ENCODE results near the gene ZBTB1.
"Not testable (repeated sequence)": the region's sequence is repeated elsewhere in the genome, so short reads cannot be mapped to it uniquely, and the experiment has no call there.

ZBTB1 gene

GRCh38 chr14:64500088-64500487 is 4.5 kb upstream of the ZBTB1 start:
- no peak for DNase-seq (ENCODE audit: low read depth)

GRCh38 chr14:64501411-64502171 is 3.0 kb upstream of the ZBTB1 start:
- no peak for DNase-seq (ENCODE audit: low read depth)

DNA sequence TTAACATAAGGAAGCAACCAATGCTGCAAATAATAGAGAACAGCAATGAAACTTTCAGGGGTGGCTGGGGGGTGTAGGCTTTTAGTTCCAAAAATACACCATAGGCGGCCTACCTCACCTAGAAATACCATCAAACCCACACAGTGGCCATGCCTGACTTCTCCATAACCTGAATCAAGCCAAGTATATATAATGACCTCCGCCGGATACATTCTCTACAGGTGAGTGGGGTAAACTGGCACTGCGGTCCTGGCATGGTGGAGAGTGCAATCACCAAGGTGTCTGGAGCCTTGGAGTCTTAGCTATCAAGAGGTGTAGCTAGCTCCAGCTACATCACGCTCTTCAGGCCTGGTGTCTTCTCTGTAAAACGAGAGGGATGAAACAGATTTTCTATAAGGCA is 2.1 kb upstream of the ZBTB1 start:
- no peak for DNase-seq (ENCODE audit: low read depth)

GRCh38 chr14:64502887-64503433 is 1.6 kb upstream of the ZBTB1 start:
- no peak for DNase-seq (ENCODE audit: low read depth)

DNA sequence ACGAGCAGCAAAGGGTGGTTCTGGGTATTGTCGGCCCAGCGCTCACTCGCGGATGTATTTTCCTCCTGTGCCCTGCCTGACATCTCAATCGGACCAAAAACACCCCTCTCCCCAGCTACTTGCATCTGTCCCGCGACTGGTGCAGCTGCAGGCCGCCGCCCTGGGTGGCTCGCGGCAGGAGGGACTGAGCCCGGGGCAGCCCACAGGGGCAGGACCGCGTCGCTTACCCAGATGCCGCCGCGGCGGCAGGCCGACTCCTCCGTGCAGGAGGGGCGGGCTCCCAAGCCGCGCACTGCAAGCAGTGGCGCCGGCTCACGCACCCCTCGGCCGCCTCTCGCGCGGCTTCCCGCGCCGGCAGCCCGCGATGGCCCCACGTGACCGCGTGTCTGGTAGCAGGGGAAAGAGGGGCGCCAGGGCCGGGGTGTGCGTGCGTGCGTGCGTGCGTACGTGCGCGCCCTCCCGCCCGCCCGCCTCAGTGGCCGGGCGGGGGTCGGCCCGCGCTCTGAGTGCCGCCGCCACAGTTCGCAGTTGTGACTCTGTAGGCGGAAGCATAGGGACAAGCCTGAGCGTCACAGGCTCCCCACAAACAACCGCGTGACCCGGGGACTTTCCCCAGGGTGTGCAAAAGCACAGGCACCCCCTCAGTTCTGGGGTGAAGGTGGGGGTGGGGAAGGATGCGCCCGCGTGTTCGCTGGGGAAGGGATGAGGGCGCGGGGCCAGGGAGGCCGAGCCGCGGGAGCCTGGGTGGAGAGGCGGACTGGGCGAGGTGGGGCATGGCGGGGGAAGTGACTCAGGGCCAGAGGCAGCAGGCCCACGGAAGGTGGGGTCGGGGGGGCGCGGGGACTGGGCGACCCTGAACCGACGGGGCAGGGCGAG is 898 bp upstream of the ZBTB1 start, which contains the start of gene ZBTB25:
ZBTB25 (minus strand) TSS at position 405 of the 876 bp plus-strand sequence. CDS start 13,305 bp downstream, outside the sequence.
- DNase-seq (ENCODE audit: low read depth) = peak; percentile 99

- peak; percentile 82 for DNase-seq (ENCODE audit: low read depth)
Measured at GRCh38 chr14:64504897-64505794, 576 bp downstream of the ZBTB1 start.

DNA sequence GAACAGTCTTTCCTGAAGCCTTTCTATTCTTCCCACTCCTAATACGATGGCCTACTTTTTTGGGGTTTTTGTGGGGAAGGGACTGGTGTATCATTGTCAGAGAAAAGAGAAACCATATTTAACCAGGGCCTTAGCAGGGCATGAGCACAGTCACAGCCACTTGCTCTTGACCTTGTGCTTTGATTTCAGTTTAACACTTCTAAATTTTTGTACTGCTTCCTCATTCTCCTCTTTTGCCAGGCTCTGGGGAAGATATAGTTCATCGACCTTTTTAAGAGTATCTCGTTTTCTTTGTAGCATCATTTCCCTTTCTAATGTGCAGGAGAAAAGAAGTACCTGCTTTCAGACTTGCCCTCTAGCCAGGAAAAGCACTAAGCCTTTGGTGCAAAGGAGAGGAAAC is 2.2 kb downstream of the ZBTB1 start:
- DNase-seq (ENCODE audit: low read depth) = no peak

GRCh38 chr14:64507376-64508156 is 3.0 kb downstream of the ZBTB1 start:
- no peak for DNase-seq (ENCODE audit: low read depth)

- DNase-seq (ENCODE audit: low read depth) = no peak
Measured at GRCh38 chr14:64508215-64508776, 3.7 kb downstream of the ZBTB1 start.

DNA sequence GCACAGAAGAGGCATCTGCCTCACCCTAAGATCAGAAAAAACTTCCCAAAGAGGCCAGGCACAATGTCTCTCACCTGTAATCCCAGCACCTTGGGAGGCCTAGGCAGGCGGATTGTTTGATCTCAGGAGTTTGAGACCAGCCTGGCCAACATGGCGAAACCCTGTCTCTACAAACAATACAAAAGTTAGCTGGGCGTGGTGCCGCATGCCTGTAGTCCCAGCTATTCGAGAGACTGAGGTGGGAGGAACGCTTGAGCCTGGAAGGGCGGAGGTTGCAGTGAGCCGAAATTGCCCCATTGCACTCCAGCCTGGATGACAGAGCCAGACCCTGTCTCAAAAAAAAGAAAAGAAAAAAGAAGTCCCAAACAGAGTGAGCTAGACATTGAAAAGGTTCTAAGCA is 4.5 kb downstream of the ZBTB1 start:
- no peak for DNase-seq (ENCODE audit: low read depth)

- DNase-seq (ENCODE audit: low read depth) = peak; percentile 50
Measured at GRCh38 chr14:64510825-64511671, 6.5 kb downstream of the ZBTB1 start.

DNA sequence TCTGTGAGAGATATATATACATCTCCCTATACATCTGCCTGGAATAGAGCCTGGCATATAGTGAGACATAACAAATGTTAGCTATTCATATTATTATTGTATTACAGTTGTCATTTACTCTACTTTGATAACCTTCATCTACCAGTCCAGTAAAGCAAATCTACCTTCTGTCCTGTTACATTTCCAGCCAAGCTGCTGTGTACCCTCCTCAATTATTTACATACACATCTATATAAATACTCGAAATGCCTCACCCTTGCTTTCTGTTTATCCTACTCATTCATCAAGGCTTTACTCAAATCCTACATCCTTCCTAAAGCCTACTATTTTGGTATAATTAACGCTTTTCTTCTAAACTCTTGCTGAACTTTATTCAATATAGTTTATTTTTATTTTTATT is 8.7 kb downstream of the ZBTB1 start:
- no peak for DNase-seq (ENCODE audit: low read depth)

DNA sequence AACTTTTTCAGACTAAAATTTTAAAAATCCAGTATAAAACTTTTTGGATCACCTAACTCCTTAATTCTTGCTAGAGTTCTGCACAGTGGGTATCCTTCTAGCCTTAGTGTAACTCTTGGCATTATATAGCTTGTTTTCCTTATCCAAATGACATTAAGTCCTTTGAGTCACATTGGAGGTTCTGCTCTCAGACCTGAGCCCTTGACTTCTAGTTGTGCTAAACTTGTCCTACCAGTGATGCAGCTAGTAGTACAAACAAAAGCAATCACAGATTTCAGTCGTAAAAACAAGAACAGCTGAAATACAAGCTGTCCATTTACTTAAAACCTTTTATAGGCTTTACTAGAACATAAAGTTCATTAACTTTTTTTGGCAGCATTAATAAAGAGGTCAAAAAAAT is 10.5 kb downstream of the ZBTB1 start:
- no peak for DNase-seq (ENCODE audit: low read depth)

GRCh38 chr14:64516969-64517368 is 12.4 kb downstream of the ZBTB1 start:
- DNase-seq (ENCODE audit: low read depth) = no peak

GRCh38 chr14:64517667-64518066 is 13.1 kb downstream of the ZBTB1 start:
- DNase-seq (ENCODE audit: low read depth) = not testable (repeated sequence)

GRCh38 chr14:64518229-64518628 is 13.7 kb downstream of the ZBTB1 start:
- DNase-seq (ENCODE audit: low read depth) = no peak

GRCh38 chr14:64520699-64521098 is 16.1 kb downstream of the ZBTB1 start:
- no peak for DNase-seq (ENCODE audit: low read depth)

- DNase-seq (ENCODE audit: low read depth) = no peak
Measured at GRCh38 chr14:64522591-64523355, 18.2 kb downstream of the ZBTB1 start.

GRCh38 chr14:64525354-64525753 is 20.8 kb downstream of the ZBTB1 start:
- no peak for DNase-seq (ENCODE audit: low read depth)
